Measurements from ENCODE around the gene CD163.
"Not testable (repeated sequence)": the region's sequence is repeated elsewhere in the genome, so short reads cannot be mapped to it uniquely, and the experiment has no call there.

CD163 gene

GRCh38 chr12:7503686-7504415 is at the start of gene CD163:
Gene CD163 (minus strand): TSS chr12:7503777. CDS start chr12:7503690, 87 bp downstream.
- no peak for DNase-seq (ENCODE audit: low read depth in 2 of 2)

GRCh38 chr12:7542813-7543212 is 39.2 kb upstream of the CD163 start:
- no peak for DNase-seq (ENCODE audit: low read depth in 2 of 2)

GRCh38 chr12:7542046-7542445 is 38.5 kb upstream of the CD163 start:
- no peak for DNase-seq (ENCODE audit: low read depth in 2 of 2)

- DNase-seq (ENCODE audit: low read depth in 2 of 2), result no peak
Observed at GRCh38 chr12:7514416-7514815, 10.8 kb upstream of the CD163 start.

- no peak for DNase-seq (ENCODE audit: low read depth in 2 of 2)
Observed at GRCh38 chr12:7512553-7512952, 9.0 kb upstream of the CD163 start.

- not testable (repeated sequence) for DNase-seq (ENCODE audit: low read depth in 2 of 2)
Observed at GRCh38 chr12:7509793-7510470, 6.4 kb upstream of the CD163 start.

- no peak for DNase-seq (ENCODE audit: low read depth in 2 of 2)
Observed at GRCh38 chr12:7502612-7503011, 965 bp downstream of the CD163 start.

GRCh38 chr12:7501031-7501588 is 2.5 kb downstream of the CD163 start:
- no peak for DNase-seq (ENCODE audit: low read depth in 2 of 2)

GRCh38 chr12:7499636-7500035 is 3.9 kb downstream of the CD163 start:
- DNase-seq (ENCODE audit: low read depth in 2 of 2), result no peak

- no peak for DNase-seq (ENCODE audit: low read depth in 2 of 2)
Observed at GRCh38 chr12:7498809-7499208, 4.8 kb downstream of the CD163 start.

GRCh38 chr12:7497661-7498060 is 5.9 kb downstream of the CD163 start:
- DNase-seq (ENCODE audit: low read depth in 2 of 2), result no peak

GRCh38 chr12:7496451-7496850 is 7.1 kb downstream of the CD163 start:
- DNase-seq (ENCODE audit: low read depth in 2 of 2), result no peak

GRCh38 chr12:7495136-7495535 is 8.4 kb downstream of the CD163 start:
- no peak for DNase-seq (ENCODE audit: low read depth in 2 of 2)

GRCh38 chr12:7493006-7493405 is 10.6 kb downstream of the CD163 start:
- no peak for DNase-seq (ENCODE audit: low read depth in 2 of 2)

- no peak for DNase-seq (ENCODE audit: low read depth in 2 of 2)
Observed at GRCh38 chr12:7486512-7486911, 17.1 kb downstream of the CD163 start.

- no peak for DNase-seq (ENCODE audit: low read depth in 2 of 2)
Observed at GRCh38 chr12:7485095-7485494, 18.5 kb downstream of the CD163 start.

GRCh38 chr12:7483343-7483742 is 20.2 kb downstream of the CD163 start:
- DNase-seq (ENCODE audit: low read depth in 2 of 2), result no peak

- DNase-seq (ENCODE audit: low read depth in 2 of 2), result no peak
Observed at GRCh38 chr12:7479771-7480170, 23.8 kb downstream of the CD163 start.

GRCh38 chr12:7472060-7472459 is 31.5 kb downstream of the CD163 start:
- no peak for DNase-seq (ENCODE audit: low read depth in 2 of 2)

- DNase-seq (ENCODE audit: low read depth in 2 of 2), result peak; percentile 17 to 47
Observed at GRCh38 chr12:7460375-7461259, 43.0 kb downstream of the CD163 start.

- DNase-seq (ENCODE audit: low read depth in 2 of 2), result no peak
Observed at GRCh38 chr12:7459973-7460372, 43.6 kb downstream of the CD163 start.

- no peak for DNase-seq (ENCODE audit: low read depth in 2 of 2)
Observed at GRCh38 chr12:7451756-7452155, 51.8 kb downstream of the CD163 start.

Measured in stimulated activated CD4-positive, alpha-beta T cell treated with anti-CD3 and anti-CD28 coated beads, Interleukin-12 subunit alpha, Interleukin-12 subunit beta, amount 100 ng/mL, for 24 hours (primary cell).